GM18511 (cell line): ENCODE results near the gene LINS1.

Source experiments
- ATAC-seq: cut with Tn5 transposase; IDR thresholded peaks from one replicate; pipeline ENCODE4 v1.9.1; 2021; ENCODE audit warnings: mild to moderate bottlenecking, moderate library complexity; ENCODE audit not compliant: unreplicated experiment

Gene LINS1

GRCh38 chr15:100560323-100560722 is 41.7 kb downstream of the LINS1 start:
- ATAC-seq: no peak

GRCh38 chr15:100559330-100559729 is 42.7 kb downstream of the LINS1 start:
- ATAC-seq: no peak

GRCh38 chr15:100558771-100559254 is 43.2 kb downstream of the LINS1 start:
- ATAC-seq: no peak

- no peak for ATAC-seq
Observed at GRCh38 chr15:100553468-100553867, 48.5 kb downstream of the LINS1 start.

GRCh38 chr15:100547961-100548360 is 54.0 kb downstream of the LINS1 start:
- no peak for ATAC-seq

- no peak for ATAC-seq
Observed at GRCh38 chr15:100544946-100545345, 57.0 kb downstream of the LINS1 start.

- no peak for ATAC-seq
Observed at GRCh38 chr15:100544338-100544841, 57.6 kb downstream of the LINS1 start.

- ATAC-seq: no peak
Observed at GRCh38 chr15:100542290-100542689, 59.7 kb downstream of the LINS1 start.

GRCh38 chr15:100537331-100537730 is 64.7 kb downstream of the LINS1 start:
- ATAC-seq: peak; percentile 89

- no peak for ATAC-seq
Observed at GRCh38 chr15:100536733-100537132, 65.3 kb downstream of the LINS1 start.

- no peak for ATAC-seq
Observed at GRCh38 chr15:100533886-100534285, 68.1 kb downstream of the LINS1 start.

- ATAC-seq: no peak
Observed at GRCh38 chr15:100531823-100532327, 70.1 kb downstream of the LINS1 start.

GRCh38 chr15:100531204-100531603 is 70.8 kb downstream of the LINS1 start:
- ATAC-seq: no peak

- ATAC-seq: no peak
Observed at GRCh38 chr15:100529556-100529955, 72.4 kb downstream of the LINS1 start.

GRCh38 chr15:100528833-100529428 is 73.1 kb downstream of the LINS1 start, which contains the start of gene CERS3:
Gene CERS3 (minus strand): TSS chr15:100528950. CDS start chr15:100501849, 27,101 bp downstream.
- no peak for ATAC-seq

- ATAC-seq: no peak
Observed at GRCh38 chr15:100526027-100526481, 75.9 kb downstream of the LINS1 start.

- no peak for ATAC-seq
Observed at GRCh38 chr15:100525436-100525835, 76.5 kb downstream of the LINS1 start.

- no peak for ATAC-seq
Observed at GRCh38 chr15:100524326-100524725, 77.7 kb downstream of the LINS1 start.

- ATAC-seq: no peak
Observed at GRCh38 chr15:100521907-100522306, 80.1 kb downstream of the LINS1 start.

GRCh38 chr15:100520132-100520921 is 81.7 kb downstream of the LINS1 start:
- no peak for ATAC-seq

- ATAC-seq: no peak
Observed at GRCh38 chr15:100517846-100518245, 84.1 kb downstream of the LINS1 start.
